Ramos (cell line): ENCODE data around the gene RESP18.
"Not testable (repeated sequence)": the region's sequence is repeated elsewhere in the genome, so short reads cannot be mapped to it uniquely, and the experiment has no call there.

Experiments
- in situ Hi-C: fragments of 300-500 bp; cut with MboI; formaldehyde crosslinking; loops from one replicate; pipeline ENCODE4 v1.14.3; 2022; ENCODE audit warnings: low sequenced_read_pairs; ENCODE audit not compliant: unreplicated experiment

Gene RESP18

GRCh38 chr2:219327719-219328118, 4.8 kb downstream of the RESP18 start:
- in situ Hi-C loops: no loop called here

DNA sequence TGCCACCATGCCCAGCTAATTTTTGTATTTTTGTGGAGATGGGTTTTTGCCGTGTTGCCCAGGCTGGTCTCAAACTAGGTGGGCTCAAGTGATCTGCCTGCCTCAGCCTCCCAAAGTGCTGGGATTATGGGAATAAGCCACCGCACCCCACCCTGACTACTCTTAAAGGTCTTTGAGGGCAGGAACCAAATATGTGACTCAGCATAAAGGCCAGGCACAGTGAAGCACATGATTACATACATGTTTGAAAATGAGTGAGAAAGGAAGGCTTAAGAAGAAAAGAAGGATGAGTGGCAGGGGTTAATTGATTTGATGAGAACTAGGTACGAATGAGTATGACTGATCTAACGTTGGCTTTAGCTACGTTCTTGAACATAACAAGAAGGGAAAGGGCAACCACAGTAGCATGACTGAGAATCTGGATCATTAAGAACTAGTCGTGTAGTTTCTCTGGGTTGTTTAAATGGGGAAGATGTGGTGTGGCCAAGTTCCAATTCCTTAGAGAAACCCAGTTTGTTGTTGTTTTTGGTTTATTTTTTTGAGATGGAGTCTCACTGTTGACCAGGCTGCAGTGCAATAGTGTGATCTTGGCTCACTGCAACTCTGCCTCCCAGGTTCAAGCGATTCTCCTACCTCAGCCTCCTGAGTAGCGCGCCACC, 6.8 kb downstream of the RESP18 start:
- in situ Hi-C loops: no loop called here

DNA sequence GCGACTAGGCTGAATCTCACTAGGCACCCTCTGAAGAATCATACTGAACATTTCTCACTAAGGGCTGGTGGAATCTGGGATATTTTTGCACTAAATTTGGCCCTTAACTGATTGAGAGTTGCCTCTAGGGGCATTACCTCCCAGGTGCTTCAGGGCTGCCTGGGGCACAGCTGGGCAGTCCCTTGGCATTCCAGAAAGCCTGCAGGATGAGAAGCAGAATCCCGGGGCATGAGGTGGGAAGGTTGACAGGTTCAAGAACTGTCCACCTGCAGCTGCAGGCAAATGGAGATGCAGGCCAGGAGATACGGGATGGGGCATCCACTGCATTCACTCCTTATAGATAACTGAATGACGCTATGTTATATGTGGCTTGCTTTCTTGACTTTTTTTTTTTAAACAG, 7.4 kb downstream of the RESP18 start:
- in situ Hi-C loops: no loop called here

DNA sequence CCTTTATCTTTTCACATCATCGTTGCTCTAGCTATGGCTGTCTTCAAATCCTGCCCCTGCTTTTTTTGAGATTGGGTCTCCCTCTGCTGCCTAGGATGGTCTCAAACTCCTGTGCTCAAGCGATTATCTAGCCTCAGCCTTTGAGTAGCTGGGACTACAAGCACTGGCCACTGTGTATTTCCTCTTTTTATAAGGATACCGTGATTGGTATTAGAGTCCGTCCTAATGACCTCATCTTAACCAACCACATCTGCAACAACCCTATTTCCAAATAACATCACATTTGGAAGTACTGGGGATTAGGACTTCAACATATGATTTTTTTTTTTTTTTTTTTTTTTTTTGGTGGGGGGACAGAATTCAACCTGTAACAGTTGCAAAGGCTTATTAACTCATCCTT, 9.1 kb downstream of the RESP18 start:
- in situ Hi-C loops: no loop called here

GRCh38 chr2:219314804-219315468, 17.6 kb downstream of the RESP18 start:
- in situ Hi-C loops: no loop called here

DNA sequence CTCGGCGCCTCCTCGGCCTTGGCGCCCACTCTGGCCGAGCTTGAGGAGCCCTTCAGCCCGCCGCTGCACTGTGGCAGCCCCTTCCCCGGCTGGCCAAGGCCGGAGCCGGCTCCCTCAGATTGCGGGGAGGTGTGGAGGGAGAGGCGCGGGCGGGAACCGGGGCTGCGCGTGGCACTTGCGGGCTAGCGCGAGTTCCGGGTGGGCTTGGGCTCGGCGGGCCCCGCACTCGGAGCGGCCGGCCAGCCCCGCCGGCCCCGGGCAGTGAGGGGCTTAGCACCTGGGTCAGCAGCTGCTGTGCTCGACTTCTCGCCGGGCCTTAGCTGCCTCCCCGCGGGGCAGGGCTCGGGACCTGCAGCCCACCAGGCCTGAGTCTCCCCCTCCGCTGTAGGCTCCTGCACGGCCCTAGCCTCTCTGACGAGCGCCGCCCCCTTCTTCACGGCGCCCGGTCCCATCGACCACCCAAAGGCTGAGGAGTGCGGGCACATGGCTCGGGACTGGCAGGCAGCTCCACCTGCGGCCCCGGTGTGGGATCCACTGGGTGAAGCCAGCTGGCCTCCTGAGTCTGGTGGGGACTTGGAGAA, 19.8 kb downstream of the RESP18 start:
- in situ Hi-C loops: not testable (repeated sequence)

DNA sequence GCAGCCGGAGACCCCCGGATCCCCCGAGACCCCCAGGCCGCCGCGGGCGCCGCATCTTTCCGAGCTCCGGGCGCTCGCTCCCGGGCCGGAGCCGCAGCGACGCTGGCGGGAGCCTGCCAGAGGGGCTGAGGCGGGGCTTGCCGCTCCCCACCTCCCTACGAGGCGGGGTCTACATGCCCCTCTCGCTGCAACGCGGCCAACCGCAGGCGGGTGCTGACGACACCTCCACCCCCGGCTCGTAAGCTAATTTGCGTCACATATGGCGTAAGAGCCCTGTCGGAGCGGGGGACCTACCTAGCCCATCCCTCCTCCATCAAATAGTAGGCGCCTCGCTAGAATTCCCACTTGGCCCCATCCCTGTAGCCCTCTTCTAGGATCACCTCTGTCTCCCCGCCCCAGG, 23.3 kb downstream of the RESP18 start, which contains the start of gene PTPRN:
Gene PTPRN (minus strand): TSS at position 124 of the 400 bp plus-strand sequence. CDS start 69 bp downstream, at position 55.
- in situ Hi-C loops: no loop called here

DNA sequence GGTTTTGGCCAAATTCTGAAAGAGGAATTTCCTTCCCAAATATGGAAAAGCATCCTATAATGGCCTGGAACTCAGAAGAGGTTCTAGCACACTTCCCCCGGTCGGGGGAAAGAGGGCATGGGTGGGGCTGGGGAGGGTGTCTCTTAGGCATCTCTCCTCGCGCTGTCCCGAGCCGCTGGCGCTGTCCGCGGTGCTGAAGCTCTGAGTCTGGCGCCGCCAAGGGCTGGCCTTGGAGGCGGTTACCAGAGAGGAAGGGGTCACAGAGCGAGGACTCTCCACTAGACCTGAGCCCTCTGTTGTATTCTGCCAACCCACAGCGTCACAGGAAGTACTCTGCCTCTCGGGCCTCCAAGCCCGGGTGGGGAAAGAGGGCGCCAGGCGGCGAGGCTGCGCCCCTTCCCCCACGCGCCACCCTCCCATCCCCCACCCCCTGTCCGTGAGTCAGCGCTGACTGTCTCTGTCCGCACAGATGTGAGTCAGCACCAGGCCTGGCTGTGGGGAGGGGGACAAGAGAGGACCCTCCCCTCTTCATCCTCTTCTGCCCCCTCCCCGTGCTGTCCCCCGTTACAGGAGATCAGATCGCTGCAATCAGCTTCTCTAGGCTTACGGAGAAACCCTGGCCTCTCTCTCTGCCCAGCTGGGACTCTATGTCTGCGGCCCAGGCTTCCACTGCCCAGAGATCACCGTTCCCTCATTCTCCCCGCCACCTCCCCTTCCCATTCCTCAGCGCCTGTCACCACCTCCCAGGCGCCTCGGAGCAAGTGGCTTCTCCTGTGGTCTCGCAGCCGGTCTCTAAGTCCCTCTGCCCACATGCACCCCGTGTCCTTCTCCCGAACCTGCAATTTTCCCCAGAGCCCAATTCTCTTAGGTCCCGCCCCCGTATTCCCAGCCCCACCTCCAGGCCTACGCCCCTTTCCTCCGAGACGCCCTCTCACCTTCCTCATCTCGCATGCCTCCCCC, 24.1 kb downstream of the RESP18 start:
- in situ Hi-C loops: no loop called here

GRCh38 chr2:219306047-219306446, 26.5 kb downstream of the RESP18 start:
- in situ Hi-C loops: no loop called here

- in situ Hi-C loops: no loop called here
Observed at GRCh38 chr2:219304223-219304622, 28.3 kb downstream of the RESP18 start.

DNA sequence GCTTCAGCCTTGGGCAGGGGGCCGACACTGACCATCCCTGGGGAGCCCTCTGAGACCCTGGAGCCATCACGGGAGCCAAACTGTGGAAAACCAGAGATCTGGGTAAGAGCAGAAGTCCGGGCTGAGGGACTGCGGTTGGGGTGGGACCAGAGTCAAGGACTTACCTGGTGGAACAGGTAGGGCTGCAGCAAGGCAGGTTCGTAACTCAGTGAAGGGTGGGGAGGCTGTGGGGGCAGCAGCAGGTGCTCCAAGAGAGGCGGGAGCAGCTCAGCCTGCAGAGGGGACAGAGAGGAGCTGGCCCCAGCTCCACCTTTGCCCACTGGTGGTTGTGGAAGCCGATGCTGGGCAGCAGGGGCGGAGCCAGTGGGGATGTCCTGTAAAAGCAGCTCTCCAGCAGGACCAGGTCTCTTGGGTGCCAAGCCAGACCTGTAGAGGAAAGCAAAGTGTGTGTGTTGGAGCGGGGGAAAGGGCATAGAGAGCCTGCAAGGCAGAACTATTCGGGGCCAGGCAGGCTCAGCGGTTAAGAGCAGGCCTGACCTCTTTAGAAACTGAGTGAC, 30.1 kb downstream of the RESP18 start:
- in situ Hi-C loops: no loop called here

- in situ Hi-C loops: no loop called here
Observed at GRCh38 chr2:219300022-219300421, 32.5 kb downstream of the RESP18 start.

DNA sequence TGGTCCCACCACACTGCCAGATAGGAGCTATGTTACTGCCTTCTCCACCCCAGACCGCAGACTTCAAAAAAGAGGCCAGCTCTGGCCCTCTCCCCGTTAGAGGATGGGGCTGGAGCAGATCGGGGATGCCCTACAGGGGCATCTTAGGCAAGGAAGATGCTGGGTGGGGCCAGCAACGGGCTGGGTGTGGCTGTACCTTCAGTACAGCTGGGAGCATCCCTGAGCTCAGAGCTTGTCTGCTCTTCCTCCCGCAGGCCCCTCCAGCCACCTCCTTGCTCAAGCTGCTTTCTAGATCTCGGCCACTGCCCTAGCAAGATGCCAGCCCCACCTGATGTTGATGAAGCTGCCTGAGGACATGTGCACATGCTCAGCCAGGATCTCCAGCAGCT, 33.2 kb downstream of the RESP18 start:
- in situ Hi-C loops: loop anchor here (5.0 kb wide), 1 partner anchor 137 kb away; the partner anchor contains the start of gene NHEJ1

- in situ Hi-C loops: loop anchor here (5.0 kb wide), 1 partner anchor 137 kb away; the partner anchor contains the start of gene NHEJ1
Observed at GRCh38 chr2:219298759-219299371, 33.7 kb downstream of the RESP18 start.

GRCh38 chr2:219297766-219298456, 34.6 kb downstream of the RESP18 start:
- in situ Hi-C loops: loop anchor here (5.0 kb wide), 1 partner anchor 136 kb away; the partner anchor contains the start of gene NHEJ1

- in situ Hi-C loops: loop anchor here (5.0 kb wide), 1 partner anchor 135 kb away; the partner anchor contains the start of gene NHEJ1
Observed at GRCh38 chr2:219296631-219297391, 35.7 kb downstream of the RESP18 start.

GRCh38 chr2:219296142-219296541, 36.4 kb downstream of the RESP18 start:
- in situ Hi-C loops: loop anchor here (5.0 kb wide), 1 partner anchor 134 kb away; the partner anchor contains the start of gene NHEJ1
